Measurements from ENCODE around the gene FCRLB. TPM values are rescaled to one million over a fixed set of nuclear protein-coding genes. Genes with fewer than 3 reads are reported as not detected.
"Not testable (repeated sequence)": the region's sequence is repeated elsewhere in the genome, so short reads cannot be mapped to it uniquely, and the experiment has no call there.

FCRLB gene
- total and polyA plus RNA-seq, 11 donors = 0.22 to 0.75 (median 0.46) TPM

GRCh38 chr1:161721738-161722343 lies 497 bp downstream of the FCRLB start:
- peaks cover 0 to 45% (median 1%) of the 10 kb centered on the region in 12 donors for H3K4me1 ChIP-seq
- no peaks in the 10 kb centered on the region for H3K36me3 ChIP-seq
- WGBS, 4 donors = 63 to 71% (median 65%) methylated on average over 8 of the region's 8 CpGs
- H3K9me3 ChIP-seq = no peaks in the 10 kb centered on the region
- intact Hi-C loops (cut with DNase I) = loop anchor here in 1 of 10 donors (10.0 kb wide), 1 partner anchor 147 kb away; no protein-coding TSS in a partner anchor
- ATAC-seq (no peak), DNase-seq (no peak)
- H3K4me3 ChIP-seq = no peak overlapping the region
- peaks cover 0 to 18% (median 0%) of the 10 kb centered on the region in 9 donors for H3K27me3 ChIP-seq
- no peak for TF ChIP-seq POLR2A (IDR thresholded peaks at IDR 0.05)
- TF ChIP-seq, protein P1, sequence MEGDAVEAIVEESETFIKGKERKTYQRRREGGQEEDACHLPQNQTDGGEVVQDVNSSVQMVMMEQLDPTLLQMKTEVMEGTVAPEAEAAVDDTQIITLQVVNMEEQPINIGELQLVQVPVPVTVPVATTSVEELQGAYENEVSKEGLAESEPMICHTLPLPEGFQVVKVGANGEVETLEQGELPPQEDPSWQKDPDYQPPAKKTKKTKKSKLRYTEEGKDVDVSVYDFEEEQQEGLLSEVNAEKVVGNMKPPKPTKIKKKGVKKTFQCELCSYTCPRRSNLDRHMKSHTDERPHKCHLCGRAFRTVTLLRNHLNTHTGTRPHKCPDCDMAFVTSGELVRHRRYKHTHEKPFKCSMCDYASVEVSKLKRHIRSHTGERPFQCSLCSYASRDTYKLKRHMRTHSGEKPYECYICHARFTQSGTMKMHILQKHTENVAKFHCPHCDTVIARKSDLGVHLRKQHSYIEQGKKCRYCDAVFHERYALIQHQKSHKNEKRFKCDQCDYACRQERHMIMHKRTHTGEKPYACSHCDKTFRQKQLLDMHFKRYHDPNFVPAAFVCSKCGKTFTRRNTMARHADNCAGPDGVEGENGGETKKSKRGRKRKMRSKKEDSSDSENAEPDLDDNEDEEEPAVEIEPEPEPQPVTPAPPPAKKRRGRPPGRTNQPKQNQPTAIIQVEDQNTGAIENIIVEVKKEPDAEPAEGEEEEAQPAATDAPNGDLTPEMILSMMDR (IDR thresholded peaks at IDR 0.05) = no peak
- H3K27ac ChIP-seq = no peak overlapping the region

- H3K27ac ChIP-seq = no peak overlapping the region
- ATAC-seq (no peak), DNase-seq (no peak)
- 89 to 100% (median 95%) methylated on average over 1 of the region's 1 CpG for WGBS, 4 donors
- intact Hi-C loops (cut with DNase I) = loop anchor here in 1 of 10 donors (10.0 kb wide), 1 partner anchor 148 kb away; no protein-coding TSS in a partner anchor
- H3K9me3 ChIP-seq = no peaks in the 10 kb centered on the region
- TF ChIP-seq, protein P1 (IDR thresholded peaks at IDR 0.05) = no peak
- no peak for TF ChIP-seq POLR2A (IDR thresholded peaks at IDR 0.05)
- no peak overlapping the region for H3K4me3 ChIP-seq
- no peaks in the 10 kb centered on the region for H3K36me3 ChIP-seq
- H3K27me3 ChIP-seq = peaks cover 0 to 17% (median 0%) of the 10 kb centered on the region in 9 donors
- H3K4me1 ChIP-seq = peaks cover 0 to 49% (median 3%) of the 10 kb centered on the region in 12 donors
Measured at GRCh38 chr1:161722406-161722805, 1.1 kb downstream of the FCRLB start.

- Histone ChIP-seq H3K9me3 (no peaks in the 10 kb centered on the region), H3K36me3 (no peaks in the 10 kb centered on the region), H3K4me1 (peaks cover 0 to 54% (median 5%) of the 10 kb centered on the region in 12 donors), H3K27me3 (peaks cover 0 to 19% (median 0%) of the 10 kb centered on the region in 9 donors), H3K27ac (no peak overlapping the region), H3K4me3 (no peak overlapping the region)
- WGBS, 4 donors = 88 to 94% (median 91%) methylated on average over 6 to 8 of the region's 8 CpGs
- ATAC-seq (no peak), DNase-seq (no peak)
- intact Hi-C loops (cut with DNase I) = loop anchor here in 1 of 10 donors (10.0 kb wide), 1 partner anchor 149 kb away; no protein-coding TSS in a partner anchor
- TF ChIP-seq POLR2A (IDR thresholded peaks at IDR 0.05) = no peak
Measured at GRCh38 chr1:161723459-161724141, 2.3 kb downstream of the FCRLB start.

DNA sequence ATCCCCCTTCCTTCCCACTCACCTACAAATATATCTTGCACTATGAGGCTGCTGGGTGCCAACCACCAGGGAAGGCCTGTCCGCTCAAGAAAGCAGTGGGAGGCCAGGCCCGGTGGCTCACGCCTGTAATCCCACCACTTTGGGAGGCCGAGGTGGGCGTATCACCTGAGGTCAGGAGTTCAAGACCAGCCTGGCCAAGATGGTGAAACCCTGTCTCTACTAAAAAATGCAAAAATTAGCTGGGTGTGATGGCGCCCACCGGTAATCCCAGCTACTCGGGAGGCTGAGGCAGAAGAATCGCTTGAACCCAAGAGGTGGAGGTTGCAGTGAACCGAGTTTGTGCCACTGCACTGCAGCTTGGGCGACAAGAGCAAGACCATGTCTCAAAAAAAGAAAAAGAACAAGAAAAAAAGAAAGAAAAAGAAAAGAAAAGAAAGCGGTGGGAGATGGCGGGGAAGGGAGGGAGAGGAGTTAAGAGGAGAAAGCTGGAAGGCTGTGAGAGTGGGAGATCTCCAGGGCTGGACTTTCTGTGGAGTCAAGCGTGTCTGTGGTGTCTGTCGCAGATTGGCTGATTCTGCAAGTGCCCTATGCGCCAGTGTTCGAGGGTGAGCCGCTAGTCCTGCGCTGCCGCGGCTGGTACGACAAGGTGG lies 4.0 kb downstream of the FCRLB start:
- not testable (repeated sequence) for ATAC-seq, H3K9me3 ChIP-seq, H3K36me3 ChIP-seq, DNase-seq
- H3K27ac ChIP-seq = peak overlapping the region in 9 of 12 donors; percentile 81 to 95 (median 89)
- 47 to 52% (median 49%) methylated on average over 22 of the region's 22 CpGs for WGBS, 4 donors
- H3K27me3 ChIP-seq = peaks cover 0 to 19% (median 0%) of the 10 kb centered on the region in 9 donors
- intact Hi-C loops (cut with DNase I) = loop anchor here in 1 of 10 donors (10.0 kb wide), 1 partner anchor 151 kb away; no protein-coding TSS in a partner anchor
- H3K4me1 ChIP-seq = peaks cover 0 to 57% (median 5%) of the 10 kb centered on the region in 12 donors
- H3K4me3 ChIP-seq = peak overlapping the region; percentile 50 to 97 (median 80)
